ENCODE measurements around the gene CALB2.

DNA sequence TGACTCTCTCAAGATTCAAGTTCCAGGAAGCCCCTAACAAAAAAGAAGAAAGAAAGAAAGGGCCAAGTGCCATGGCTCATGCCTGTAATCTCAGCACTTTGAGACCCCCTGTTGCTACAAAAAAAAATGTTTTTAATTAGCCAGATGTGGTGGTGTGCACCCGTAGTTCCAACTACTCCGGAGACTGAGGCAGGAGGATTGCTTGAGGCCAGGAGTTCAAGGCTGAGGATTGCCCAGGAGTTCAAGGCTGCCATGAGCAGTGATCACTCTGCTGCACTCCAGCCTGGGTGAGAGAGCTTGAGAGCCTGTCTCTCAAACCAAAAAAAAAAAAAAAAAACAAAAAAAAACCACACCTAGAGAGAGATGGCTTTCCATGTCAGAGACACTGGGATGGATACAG lies 64.5 kb downstream of the CALB2 start:
- TF ChIP-seq MAFK (IDR thresholded peaks at IDR 0.05; ENCODE audit: low read depth, low read length) (no peak), POLR2A (IDR thresholded peaks at IDR 0.05; ENCODE audit: low read depth, low read length) (no peak), MXI1 (IDR thresholded peaks at IDR 0.05; ENCODE audit: borderline replicate concordance, low read depth, low read length) (no peak), RAD21 (IDR thresholded peaks at IDR 0.05; ENCODE audit: low read length) (no peak), RFX5 (IDR thresholded peaks at IDR 0.05; ENCODE audit: low read depth, low read length) (no peak), CHD1 (IDR thresholded peaks at IDR 0.05; ENCODE audit: low read depth, low read length) (no peak), MAZ (IDR thresholded peaks at IDR 0.05; ENCODE audit: borderline replicate concordance, low read depth, low read length) (no peak)
- TF ChIP-seq, protein P1, sequence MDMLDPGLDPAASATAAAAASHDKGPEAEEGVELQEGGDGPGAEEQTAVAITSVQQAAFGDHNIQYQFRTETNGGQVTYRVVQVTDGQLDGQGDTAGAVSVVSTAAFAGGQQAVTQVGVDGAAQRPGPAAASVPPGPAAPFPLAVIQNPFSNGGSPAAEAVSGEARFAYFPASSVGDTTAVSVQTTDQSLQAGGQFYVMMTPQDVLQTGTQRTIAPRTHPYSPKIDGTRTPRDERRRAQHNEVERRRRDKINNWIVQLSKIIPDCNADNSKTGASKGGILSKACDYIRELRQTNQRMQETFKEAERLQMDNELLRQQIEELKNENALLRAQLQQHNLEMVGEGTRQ (IDR thresholded peaks at IDR 0.05; ENCODE audit: low read depth, low read length): no peak
- TF ChIP-seq, protein P2, sequence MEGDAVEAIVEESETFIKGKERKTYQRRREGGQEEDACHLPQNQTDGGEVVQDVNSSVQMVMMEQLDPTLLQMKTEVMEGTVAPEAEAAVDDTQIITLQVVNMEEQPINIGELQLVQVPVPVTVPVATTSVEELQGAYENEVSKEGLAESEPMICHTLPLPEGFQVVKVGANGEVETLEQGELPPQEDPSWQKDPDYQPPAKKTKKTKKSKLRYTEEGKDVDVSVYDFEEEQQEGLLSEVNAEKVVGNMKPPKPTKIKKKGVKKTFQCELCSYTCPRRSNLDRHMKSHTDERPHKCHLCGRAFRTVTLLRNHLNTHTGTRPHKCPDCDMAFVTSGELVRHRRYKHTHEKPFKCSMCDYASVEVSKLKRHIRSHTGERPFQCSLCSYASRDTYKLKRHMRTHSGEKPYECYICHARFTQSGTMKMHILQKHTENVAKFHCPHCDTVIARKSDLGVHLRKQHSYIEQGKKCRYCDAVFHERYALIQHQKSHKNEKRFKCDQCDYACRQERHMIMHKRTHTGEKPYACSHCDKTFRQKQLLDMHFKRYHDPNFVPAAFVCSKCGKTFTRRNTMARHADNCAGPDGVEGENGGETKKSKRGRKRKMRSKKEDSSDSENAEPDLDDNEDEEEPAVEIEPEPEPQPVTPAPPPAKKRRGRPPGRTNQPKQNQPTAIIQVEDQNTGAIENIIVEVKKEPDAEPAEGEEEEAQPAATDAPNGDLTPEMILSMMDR (conservative IDR thresholded peaks at IDR 0.05; ENCODE audit: low read depth, low read length): no peak
